A172 (cell line): Measurements from ENCODE around the gene KLK10. TPM values are rescaled to one million over a fixed set of nuclear protein-coding genes. Genes with fewer than 3 reads are reported as not detected.

ENCODE experiments used
- DNase-seq: peaks from one replicate; pipeline ENCODE4 v3.0.0-alpha.2; 2015; ENCODE audit warnings: low spot score
- total RNA-seq: library from RNA; depleted of rRNA; stranded (reverse); fragments of >200 nt; shearing (Covaris generic); gene quantifications from 2 replicates; pipeline ENCODE4 v1.2.3, GENCODE V29; 2014

KLK10 gene
- total RNA-seq, 1 experiment from 2014 or later = not detected

DNA sequence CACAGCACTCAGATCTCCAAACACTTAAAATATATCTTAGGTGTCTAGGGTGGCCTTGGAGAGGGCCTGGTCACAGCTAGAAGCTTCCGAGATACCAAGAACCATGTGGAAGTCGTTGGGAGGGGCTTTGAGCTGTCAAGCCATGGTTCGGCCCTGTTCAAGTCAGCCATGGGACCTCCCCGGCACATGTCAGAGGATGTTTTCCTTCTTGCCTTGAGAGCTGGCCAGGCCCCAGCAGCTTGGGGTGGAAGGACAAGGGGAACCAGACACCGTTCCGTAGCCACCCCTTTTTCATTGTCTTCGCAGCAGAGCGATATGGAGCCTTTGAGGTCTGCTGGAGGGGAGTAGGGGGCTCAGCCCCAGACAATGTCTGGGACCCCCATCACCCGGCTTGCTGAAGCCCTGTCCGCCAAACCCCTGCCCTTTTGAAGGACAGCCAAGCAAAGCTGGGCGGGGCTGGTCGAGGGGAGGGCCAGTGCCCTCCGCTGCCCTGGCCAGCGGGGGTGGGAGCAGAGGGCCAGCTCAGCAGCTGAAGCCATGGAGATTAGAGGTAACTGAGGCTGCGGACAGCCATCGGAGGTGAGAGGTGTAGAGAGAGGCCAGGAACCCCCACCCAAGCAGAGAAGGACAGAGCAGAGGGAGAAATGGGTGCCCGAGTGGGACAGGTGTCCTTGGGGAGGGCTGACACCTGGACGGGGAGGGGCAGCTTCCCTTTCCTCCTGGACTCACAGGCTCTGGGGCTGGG, 6.5 kb upstream of the KLK10 start:
- no peak for DNase-seq

DNA sequence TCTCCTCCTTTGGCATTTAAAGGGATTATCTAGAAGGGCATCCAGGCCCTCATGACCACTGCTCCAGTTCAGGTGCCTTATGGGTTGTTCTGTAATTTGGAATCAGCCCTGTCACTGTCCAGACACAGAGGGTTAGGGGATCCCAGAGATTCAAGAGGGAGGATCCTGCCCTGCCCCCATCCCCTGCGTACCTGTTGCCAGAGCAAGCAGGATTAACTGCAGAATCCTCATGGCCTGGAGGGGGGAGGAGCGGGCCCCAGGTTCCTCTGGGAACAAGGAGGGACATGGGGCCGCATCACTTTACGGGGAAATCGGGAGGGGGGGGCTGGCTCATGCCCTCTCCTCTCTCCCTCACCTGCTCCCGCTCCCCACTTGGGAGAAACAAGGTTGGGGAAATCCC, 5.9 kb upstream of the KLK10 start:
- DNase-seq = no peak

DNA sequence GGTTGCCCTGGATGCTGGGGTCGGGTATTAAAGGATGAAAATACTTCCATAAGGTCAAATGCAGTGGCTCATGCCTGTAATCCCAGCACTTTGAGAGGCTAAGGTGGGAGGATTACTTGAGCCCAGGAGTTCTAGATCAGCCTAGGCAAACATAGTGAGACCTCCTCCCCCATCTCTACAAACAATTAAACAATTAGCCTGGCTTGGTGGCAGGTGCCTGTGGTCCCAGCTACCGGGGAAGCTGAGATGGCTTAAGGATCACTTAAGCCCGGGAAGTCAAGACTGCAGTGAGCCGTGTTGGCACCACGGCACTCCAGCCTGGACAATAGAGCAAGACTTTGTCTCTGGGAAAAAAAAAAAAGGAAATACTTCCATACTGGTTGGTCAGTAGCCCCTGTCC, 5.4 kb upstream of the KLK10 start:
- DNase-seq = no peak

DNA sequence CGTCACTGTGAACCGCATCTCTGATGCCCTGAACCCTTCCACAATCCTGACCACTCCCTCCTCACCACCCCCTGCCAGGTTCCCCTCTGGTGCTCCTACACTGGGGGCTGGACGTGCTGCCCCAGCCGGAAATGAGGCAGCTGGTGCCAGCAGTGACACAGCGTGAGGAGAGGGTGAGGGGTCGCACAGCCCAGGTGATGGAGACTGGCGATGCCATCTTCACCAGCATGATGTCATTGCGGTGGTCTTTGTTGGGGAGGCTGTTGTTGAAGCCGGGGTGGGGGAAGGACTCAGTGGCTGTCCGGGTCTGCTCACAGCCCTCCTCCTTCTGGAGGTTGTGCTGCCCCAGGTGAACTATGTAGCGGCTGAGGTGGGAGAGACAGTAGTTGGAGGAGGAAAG, 4.4 kb upstream of the KLK10 start:
- DNase-seq = no peak

DNA sequence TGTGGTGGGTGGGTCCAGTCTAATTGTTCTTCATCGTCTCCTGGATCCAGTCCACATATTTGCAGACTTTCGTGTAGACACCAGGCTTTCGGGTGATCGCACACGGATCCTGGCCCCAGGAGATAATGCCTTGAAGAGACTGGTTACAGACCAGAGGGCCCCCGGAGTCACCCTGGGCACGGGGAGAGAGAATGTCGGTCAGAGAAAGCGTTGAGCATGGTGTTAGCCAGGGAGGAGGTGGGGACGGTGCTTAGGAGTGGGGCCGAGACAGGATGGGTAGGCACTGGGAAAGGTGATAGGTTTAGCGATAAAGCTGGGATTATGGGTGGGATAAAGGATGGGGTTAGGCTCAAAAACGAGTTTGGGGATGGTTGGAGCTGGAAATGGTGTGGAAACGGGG, 3.0 kb upstream of the KLK10 start:
- DNase-seq = no peak

DNA sequence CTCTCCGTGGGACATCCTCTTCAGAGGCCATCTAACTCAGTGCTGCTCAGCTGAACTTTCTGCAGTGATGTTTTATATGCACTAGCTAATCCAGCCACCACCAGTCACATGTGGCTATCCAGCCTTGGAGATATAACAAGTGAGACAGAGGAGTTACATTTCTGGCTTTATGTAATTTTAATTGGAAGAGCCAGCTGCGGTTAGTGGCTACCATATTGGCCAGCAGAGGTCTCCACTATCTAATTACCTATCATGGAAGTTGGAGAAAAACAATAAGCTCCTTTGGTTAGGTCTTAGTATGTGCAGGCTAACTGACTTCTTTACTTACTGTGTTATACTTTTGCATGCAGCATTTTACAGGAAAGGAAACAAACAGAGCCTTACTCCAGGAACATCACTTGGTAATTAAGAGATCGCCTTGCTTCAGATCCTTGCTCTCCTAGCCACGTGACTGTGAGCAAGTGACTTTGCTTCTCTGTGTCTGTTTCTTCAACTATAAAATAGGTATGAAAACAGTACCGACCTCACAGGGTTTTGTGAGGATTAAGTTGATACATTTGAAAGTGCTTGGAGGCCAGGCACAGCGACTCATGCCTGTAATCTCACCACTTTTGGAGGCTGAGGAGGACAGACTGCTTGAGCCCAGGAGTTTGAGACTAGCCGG, 1.6 kb upstream of the KLK10 start:
- DNase-seq = peak; percentile 45

DNA sequence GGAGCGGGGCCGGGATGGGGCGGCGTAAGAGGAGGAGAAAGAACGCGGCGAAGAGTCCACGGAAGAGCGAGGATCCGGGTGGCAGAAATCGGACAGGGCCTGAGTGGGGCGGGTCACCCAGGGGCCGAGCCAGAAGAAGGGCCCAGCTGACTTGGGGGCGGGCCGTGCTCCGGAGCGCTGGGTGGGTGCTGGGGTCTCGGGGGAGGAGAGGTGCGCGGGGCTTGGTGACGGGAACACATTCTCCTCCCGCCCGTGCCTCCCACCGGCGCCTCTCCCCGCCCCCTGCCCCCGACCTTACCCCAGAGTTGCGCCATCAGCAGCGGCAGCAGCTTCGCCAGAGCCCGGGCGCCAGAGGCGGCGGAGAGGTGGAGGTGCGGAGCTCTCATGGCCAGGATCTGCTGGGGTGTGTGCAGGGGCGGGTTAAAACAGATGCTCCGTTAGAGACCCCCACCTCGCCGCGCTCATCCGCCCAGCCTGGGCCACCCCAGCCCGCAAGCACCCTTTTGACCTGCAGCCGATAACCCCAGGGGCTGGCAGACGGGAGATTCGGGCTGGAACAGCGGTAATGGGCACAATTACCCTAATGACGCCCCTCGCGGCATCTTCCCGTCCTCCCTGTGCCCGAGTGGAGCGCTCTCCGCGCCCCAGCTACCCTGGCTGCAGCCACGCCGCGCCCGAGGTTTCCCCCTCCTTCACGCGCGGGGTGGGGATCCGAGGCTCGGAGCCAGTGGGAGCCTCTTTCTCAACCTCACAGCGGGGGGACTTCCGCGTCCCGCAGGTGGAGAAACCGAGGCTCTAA, 565 bp downstream of the KLK10 start:
- no peak for DNase-seq

DNA sequence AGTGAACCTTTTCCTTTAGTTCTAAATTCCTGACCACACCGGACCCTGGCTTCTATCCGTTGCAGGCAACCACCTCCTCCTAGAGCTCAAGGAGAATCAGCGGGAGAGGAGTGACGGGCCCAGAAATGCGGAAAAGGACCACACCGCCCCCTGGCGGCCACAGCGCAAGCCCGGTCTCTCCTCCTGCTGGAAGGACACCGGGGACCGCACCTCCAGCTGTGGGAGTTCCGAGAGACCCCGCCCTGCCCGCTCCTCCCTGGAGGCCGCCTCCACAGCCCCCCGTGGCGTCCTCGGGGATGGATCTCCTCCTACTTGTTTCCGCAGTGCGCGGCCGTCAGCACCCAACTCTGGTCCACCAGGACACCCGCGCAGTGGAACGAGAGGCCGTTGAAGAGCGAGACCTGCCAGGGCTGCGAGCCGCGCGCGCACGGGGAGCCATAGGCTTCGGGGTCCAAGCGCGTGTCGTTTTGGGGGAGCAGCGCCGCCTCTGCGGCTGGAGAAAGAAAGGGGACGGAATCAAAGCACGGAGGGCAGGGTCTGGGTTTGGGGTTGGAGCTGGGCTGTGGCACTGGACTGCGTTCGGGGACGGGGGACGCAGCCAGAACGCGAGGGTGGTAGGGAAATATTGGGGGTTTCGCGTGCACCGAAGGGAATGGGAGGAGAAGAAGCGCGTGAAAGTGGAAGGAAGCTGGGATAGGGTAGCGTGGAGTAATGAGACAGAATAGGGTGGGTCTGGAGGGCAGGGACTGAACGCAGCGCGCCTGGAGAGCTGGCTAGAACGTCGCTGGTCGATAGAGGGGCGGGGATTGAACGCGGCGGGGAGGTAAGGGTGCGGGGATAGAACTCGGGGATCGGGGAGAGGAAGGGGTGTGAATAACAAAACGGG, 2.5 kb downstream of the KLK10 start:
- no peak for DNase-seq

DNA sequence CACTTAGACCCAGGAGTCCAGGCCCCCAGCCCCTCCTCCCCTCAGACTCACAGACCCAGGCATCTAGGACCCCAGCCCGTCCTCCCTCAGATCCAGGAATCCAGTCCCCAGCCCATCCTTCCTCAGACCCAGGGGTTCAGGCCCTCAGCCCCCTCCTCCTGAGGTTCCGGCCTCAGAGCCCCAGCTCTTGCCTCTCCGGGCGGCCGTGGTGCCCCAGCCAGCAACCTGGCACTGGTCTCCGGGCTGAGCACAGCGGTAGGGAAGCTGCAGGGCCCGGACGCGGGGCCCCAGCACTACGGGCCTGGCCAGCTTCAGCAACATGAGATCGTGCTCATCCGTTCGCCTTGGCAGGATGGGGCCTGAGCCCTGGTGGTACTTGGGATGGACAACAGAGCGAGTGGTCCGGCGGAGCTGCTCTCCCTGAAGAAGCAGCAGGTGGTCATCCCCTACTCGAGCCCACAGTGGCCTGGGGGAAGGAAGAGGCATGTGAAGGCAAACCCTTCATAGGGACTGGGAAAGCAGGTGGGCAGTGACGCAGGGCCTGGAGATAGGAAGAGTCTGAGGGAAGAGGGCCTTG, 3.7 kb downstream of the KLK10 start:
- DNase-seq = no peak

DNA sequence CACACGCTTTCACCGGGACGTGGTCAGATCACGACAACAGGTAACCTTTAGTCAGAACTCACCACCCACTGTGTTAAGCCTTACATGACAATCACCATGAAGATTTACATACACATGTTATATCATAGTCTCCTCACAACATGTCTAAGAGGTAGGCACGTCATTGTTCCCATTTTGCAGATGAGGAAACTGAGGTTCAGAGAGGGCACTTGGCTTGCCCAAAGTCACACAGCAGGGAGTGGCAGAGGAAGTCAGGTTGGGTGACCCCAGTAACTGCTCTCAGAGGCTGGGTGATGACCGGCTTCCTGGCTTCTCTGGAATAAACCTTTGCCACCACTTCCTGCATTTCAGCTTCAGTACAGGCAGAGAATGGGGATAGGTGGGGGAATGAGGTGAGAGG, 5.3 kb downstream of the KLK10 start:
- no peak for DNase-seq

DNA sequence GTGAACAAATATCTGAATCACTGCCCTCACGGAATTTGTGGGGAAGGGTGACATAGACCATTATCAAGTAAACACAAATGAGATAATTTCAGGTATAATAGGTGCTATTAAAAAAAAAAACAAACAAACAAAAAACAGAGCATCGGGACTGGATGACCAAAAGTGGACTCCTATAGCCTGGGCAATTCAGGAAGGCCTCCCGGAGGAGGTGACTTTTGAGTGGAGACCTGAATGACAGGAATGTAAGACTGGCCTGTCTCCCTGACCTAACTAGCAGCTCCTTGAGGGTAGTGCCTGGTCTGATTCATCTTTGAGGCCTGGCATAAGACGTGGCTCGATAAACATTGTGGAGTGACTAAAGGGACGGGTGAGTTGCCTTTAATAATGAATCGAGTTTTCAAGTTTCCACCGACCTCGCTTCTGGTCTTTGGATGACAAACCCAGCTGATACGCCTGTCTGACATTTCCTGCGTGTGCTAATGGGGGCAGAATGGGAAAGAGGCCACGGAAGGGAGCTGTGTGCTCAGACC, 6.8 kb downstream of the KLK10 start:
- no peak for DNase-seq

DNA sequence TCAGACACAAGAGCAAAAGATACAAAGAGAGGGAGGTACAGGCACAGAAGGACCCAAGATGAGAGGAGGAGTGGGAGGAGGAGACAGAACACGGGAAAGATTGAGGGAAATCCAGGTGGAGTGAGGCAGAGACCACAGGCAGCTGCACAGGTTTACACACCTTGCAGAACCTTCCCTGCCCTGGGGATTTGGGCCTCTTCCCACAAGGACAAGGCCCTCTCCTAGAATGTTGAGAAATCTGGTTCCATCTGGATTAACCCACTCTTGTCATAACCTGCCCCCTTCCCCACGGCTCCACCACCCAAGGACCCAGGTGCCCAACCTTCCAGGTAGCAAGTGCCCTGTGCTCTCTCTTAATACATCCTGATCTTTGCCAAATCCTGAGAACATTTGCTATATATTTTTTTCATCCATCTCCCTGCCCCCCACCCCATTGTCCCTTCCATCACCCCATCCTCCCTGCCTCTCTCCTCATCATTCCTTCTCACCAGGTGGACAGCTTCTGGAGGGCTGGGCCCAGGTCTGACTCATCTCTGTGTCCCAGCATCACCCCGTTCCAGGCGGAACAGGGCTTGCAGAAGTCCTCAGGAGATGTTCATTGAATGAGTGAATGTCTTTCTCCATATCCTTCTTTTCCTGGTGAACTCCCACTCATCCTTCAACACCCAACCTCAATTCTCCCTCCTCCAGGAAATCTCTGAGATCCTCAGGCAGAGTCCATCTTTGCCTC, 9.3 kb downstream of the KLK10 start:
- no peak for DNase-seq

DNA sequence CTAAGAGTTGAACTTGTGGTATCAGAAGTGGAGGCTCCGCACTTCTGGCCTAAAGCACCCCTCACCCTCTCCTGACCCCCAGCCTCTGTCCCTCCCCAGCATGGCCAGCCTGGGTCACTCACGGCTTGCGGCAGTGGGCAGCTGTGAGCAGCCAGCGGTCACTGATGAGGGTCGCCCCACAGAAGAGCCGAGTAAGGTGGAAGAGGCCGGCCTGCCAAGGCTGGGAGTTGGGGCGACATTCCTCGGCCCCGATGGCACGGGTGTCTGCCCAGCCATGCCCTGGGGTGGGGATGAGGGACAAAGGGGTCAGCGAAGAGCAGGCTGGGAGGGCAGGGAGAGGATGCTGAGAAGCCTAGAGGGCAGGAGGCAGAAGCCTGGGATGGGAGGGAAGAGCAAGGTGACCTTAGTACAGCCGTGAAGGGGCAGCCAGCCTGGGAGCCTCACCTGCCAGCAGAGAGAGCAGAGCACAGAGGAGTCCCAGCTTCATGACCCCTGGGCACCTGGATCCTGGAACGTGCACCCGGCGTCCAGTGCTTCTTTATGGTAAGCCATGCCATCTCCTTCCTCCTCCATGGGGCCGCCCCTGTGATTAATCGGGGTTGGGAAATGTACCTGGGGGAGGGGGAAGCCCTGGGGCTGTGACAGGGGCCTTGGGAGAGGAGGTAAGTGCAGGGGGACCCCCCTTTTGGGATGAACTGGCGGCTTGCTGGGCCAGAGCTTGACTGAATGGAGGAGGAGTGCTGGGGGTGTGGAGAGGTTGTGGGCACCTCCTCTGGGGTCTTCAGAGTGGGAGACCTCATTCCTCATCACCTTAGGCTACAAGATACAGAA, 10.2 kb downstream of the KLK10 start:
- no peak for DNase-seq

DNA sequence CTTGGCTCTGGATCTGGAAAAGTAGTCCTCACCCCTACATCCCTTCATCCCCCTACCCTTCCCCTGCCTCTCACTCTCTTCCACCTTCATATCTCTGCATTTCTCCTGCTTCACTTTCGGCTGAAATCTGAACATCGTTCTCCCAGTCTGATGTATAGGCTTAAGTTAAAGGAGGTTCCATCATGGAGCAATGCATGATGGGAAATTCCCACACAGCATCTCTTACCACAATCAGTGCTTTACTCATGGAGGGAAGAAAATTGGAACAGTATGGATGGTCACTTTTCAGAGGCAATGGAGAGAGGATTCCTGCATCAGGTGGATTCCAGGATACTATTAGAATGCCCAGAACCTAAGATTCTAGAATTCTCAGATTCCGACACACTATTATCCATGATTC, 12.0 kb downstream of the KLK10 start:
- no peak for DNase-seq

DNA sequence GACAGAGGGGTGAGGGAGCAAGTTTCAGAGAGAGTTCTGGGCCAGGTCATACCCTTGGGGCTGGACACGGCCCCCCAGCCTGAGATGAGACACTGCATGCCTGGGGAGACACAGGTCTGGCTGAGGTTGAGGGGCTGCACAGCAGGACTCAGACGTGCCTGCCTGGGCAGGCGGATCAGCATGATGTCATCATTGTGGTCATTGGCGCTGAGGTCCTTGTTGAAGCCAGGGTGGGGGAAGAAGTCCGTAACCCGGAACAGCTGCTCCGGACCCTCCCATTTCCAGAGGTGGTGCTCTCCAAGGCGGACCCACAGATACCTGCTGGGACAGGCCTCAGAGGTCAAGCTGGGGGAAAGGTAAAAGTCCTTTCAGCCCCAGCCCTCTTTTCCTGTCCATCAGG, 13.1 kb downstream of the KLK10 start:
- no peak for DNase-seq

DNA sequence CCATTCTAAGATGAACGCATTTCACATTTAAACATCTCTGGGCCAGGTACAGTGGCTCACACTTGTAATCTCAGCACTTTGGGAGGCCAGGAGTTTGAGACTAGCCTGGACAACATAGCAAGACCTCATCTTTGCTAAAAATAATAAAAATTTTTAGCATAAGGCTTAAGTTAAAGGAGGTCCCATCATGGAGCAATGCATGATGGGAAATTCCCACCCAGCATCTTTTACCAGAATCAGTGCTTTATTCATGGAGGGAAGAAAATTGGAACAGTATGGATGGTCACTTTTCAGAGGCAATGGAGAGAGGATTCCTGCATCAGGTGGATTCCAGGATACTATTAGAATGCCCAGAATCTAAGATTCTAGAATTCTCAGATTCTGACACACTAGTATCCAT, 14.3 kb downstream of the KLK10 start:
- DNase-seq = no peak

DNA sequence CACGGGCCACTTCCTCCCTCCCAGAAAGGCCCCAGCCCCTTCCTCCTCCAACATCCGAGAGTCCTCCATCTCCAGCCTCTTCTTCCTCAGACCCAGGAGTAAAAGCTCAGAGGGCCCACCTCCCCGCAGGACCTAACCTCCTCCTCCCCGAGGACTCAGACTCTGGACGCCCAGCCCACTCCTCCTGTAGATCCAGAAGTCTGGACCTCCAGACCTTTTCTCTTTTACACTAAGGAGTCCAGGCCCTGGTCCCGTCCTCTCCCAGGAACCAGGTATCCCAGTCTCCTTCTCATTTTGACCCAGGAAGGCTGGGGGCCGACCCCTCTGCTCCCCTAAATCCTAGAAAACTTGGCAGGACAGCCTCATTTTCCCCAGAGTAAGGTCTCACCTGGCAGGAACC, 16.2 kb downstream of the KLK10 start:
- no peak for DNase-seq

DNA sequence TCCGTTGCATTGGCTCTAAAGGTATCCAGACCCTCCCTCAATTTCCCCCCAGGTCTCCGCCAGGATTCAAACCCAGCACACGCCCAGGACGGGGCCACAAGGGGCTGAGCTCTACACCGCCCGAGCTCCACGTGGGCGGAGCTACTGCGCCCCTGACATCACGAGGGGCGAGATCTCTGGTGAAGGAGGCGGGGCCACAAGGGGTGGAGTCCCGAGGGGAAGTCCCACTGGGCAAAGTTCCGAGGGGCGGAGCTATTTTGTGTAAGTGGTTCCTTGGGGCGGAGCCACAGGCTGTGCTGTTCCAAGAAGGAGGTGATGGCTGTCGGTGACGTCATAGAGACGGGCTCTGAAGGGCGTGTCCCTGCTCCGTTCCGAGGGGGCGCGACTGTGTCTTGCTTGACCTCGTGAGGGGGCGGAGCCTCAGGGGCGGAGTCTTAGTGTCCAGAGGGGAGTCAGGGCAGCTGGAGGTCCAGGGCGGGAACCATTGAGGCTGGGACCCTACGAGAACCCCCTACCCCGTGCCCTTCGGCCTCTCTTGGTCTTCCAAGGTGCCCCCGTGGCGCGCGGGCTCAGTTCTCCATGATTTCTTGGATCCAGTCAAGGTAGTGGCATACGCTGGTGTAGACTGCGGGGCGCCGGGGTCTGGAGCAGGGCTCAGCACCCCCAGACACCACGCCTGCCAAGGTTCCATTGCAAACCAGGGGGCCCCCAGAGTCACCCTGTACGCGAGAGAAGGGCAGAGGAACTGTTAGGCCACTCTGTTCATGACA, 16.8 kb downstream of the KLK10 start:
- no peak for DNase-seq

DNA sequence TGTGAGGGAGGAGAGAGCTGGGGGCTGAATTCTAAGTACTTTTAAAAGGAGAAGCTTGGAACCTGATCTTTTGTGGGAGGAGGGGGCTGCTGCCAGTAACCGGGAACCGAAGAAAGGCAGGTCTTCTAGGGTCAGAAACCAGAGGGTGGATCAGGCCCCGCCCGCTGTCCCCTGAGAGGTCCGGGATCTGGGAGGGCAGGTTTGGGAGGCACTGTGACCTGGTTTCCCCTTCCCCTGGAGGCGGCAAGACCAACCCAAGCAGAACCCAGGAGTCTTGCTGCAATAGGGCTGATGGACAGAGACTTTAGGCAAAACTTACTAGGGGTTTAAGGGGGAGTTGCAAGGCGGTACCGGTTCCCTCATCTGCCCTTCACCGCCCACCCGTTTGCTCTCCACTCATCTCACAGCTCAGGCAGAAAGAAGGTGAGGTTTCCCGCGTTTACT, 17.4 kb downstream of the KLK10 start:
- DNase-seq = no peak
